ENCODE measurements around the gene UPK1B. TPM values are rescaled to one million over a fixed set of nuclear protein-coding genes. Genes with fewer than 3 reads are reported as not detected.
A peak's percentile ranks its signal among the peaks of the same experiment; 100 is the strongest.

Gene UPK1B
- polyA plus RNA-seq, 2 of the 4 experiments (the other 2 are of a cell fraction): 7.1 to 36.7 TPM

- H3K9me3 ChIP-seq: no peaks in the 10 kb centered on the region
- WGBS (ENCODE audit: missing lambda C conversion rate): 77% methylated on average over 5 of the region's 5 CpGs
- peak in 1 of 2 experiments; percentile 48 for DNase-seq (ENCODE audit: low read depth in 1 of 2, low spot score in 1 of 2)
- no peak overlapping the region for H3K4me2 ChIP-seq
- peaks cover 78% of the 10 kb centered on the region for H3K4me1 ChIP-seq
- peak; percentile 50 to 58; a peak in 4 of 6 replicates for ATAC-seq
- ChIA-PET CTCF (interaction anchor here (1.2 to 5.2 kb wide), 4 partner anchors 11 to 30 kb away, joined by 3 to 28 read pairs (median 13); partner anchors contain the start of gene B4GALT4), POLR2A (no interaction called here)
- TF ChIP-seq NPAS2 (CRISPR knock-in tag; IDR thresholded peaks at IDR 0.05; ENCODE audit: borderline replicate concordance) (no peak), EHF (CRISPR knock-in tag; IDR thresholded peaks at IDR 0.05) (no peak), CEBPB (IDR thresholded peaks at IDR 0.05) (peak in 1 of 2 experiments; percentile 39; a peak in 1 of 4 replicates), HES2 (IDR thresholded peaks at IDR 0.05) (no peak), RAD21 (conservative IDR thresholded peaks at IDR 0.05 in 1 of 2, IDR thresholded peaks at IDR 0.05 in 1 of 2) (peak in 1 of 2 experiments; percentile 20; a peak in 1 of 5 replicates), NFE2L2 (conservative IDR thresholded peaks at IDR 0.05; ENCODE audit: low read length) (no peak), BCL3 (IDR thresholded peaks at IDR 0.05) (no peak), NR3C1 (IDR thresholded peaks at IDR 0.05) (no peak), POLR2AphosphoS2 (conservative IDR thresholded peaks at IDR 0.05; ENCODE audit: low read length) (no peak), HMGXB4 (CRISPR knock-in tag; IDR thresholded peaks at IDR 0.05; ENCODE audit: borderline replicate concordance) (no peak), HOXA7 (CRISPR knock-in tag; IDR thresholded peaks at IDR 0.05) (no peak), TP53 (CRISPR knock-in tag; IDR thresholded peaks at IDR 0.05) (no peak), RNF2 (IDR thresholded peaks at IDR 0.05; ENCODE audit: borderline replicate concordance, low read depth) (no peak), KDM1A (IDR thresholded peaks at IDR 0.05; ENCODE audit: low read depth) (no peak), RFX5 (IDR thresholded peaks at IDR 0.05) (no peak)
- peak overlapping the region in 1 of 2 experiments; percentile 23; a peak in 1 of 6 replicates for H3K27ac ChIP-seq
- H3K4me3 ChIP-seq: no peak overlapping the region
- no peak for FAIRE-seq
Measured at GRCh38 chr3:119223511-119223910, 50.1 kb downstream of the UPK1B start.

- POLR2A ChIA-PET: no interaction called here
- DNase-seq (ENCODE audit: low read depth in 1 of 2, low spot score in 1 of 2) (no peak), FAIRE-seq (no peak), ATAC-seq (no peak)
- CTCF ChIA-PET: interaction anchor here (1.0 to 9.1 kb wide), 4 partner anchors 11 to 20 kb away, joined by 3 to 47 read pairs (median 16); partner anchors contain the start of gene B4GALT4
- Histone ChIP-seq H3K27ac (peak overlapping the region in 1 of 2 experiments; percentile 33; a peak in 1 of 6 replicates), H3K9me3 (no peaks in the 10 kb centered on the region), H3K4me2 (no peak overlapping the region), H3K4me3 (no peak overlapping the region), H3K4me1 (peaks cover 77% of the 10 kb centered on the region)
- TF ChIP-seq HMGXB4 (CRISPR knock-in tag; IDR thresholded peaks at IDR 0.05; ENCODE audit: borderline replicate concordance) (no peak), SMC3 (IDR thresholded peaks at IDR 0.05) (no peak), HOXA7 (CRISPR knock-in tag; IDR thresholded peaks at IDR 0.05) (no peak), ZFP36 (IDR thresholded peaks at IDR 0.05; ENCODE audit: borderline replicate concordance, partially characterized antibody) (no peak), HEYL (CRISPR knock-in tag; IDR thresholded peaks at IDR 0.05) (no peak), KDM5A (IDR thresholded peaks at IDR 0.05) (no peak), HOXB5 (CRISPR knock-in tag; IDR thresholded peaks at IDR 0.05) (no peak), MYC (IDR thresholded peaks at IDR 0.05; ENCODE audit: borderline replicate concordance, low read length) (no peak), TFCP2L1 (CRISPR knock-in tag; IDR thresholded peaks at IDR 0.05) (no peak), E2F6 (IDR thresholded peaks at IDR 0.05; ENCODE audit: borderline replicate concordance, low read depth) (no peak), EHMT2 (IDR thresholded peaks at IDR 0.05; ENCODE audit: low read depth) (no peak), USF2 (IDR thresholded peaks at IDR 0.05) (no peak), FOSL2 (IDR thresholded peaks at IDR 0.05) (no peak), FOSL2 (CRISPR knock-in tag; IDR thresholded peaks at IDR 0.05) (no peak), EHF (CRISPR knock-in tag; IDR thresholded peaks at IDR 0.05) (no peak), HDAC2 (IDR thresholded peaks at IDR 0.05) (no peak)
- 92% methylated on average over 3 of the region's 3 CpGs for WGBS (ENCODE audit: missing lambda C conversion rate)
Measured at GRCh38 chr3:119225121-119225520, 51.7 kb downstream of the UPK1B start.
